Vagina (tissue), 2 donors: ENCODE measurements around the gene TMTC3.

Experiments used
- CTCF ChIP-seq, 3 experiments: fragments of 450-650 bp in 2 of 3; fragments of 200-600 bp in 1 of 3; sonication (generic) in 1 of 3; IDR thresholded peaks; one replicate each; pipeline ENCODE4 v1.5.1; 2017 to 2019; ENCODE audit warnings: antibody characterized with exemption in 3 of 3, mild to moderate bottlenecking in 2 of 3, moderate library complexity in 2 of 3
- POLR2A ChIP-seq, 2 donors: fragments of 450-650 bp; IDR thresholded peaks; one replicate each; pipeline ENCODE4 v1.6.1; 2017; ENCODE audit warnings: antibody characterized with exemption in 2 of 2, mild to moderate bottlenecking in 2 of 2, moderate library complexity in 2 of 2
- POLR2AphosphoS5 ChIP-seq, 2 donors: sonication (generic); formaldehyde crosslinking; IDR thresholded peaks; one replicate each; pipeline ENCODE4 v1.9.0; 2017; ENCODE audit warnings: antibody characterized with exemption in 2 of 2, mild to moderate bottlenecking in 2 of 2, low read depth in 1 of 2; ENCODE audit not compliant: insufficient read depth in 1 of 2

- no peak for TF ChIP-seq CTCF (IDR thresholded peaks at IDR 0.05)
- TF ChIP-seq POLR2A (IDR thresholded peaks at IDR 0.05): no peak
- no peak for TF ChIP-seq POLR2AphosphoS5 (IDR thresholded peaks at IDR 0.05; ENCODE audit: insufficient read depth in 1 of 2, low read depth in 1 of 2)
These were observed 24.1 kb downstream of the TMTC3 start for GRCh38 chr12:88166179-88166578.
